AG09319 (cell line): ENCODE measurements around the gene CCDC88A.

Source experiments
- DNase-seq: peaks from one replicate; pipeline ENCODE4 v3.0.0-alpha.2; 2010; ENCODE audit warnings: low read depth; ENCODE audit errors: extremely low read depth
- CTCF ChIP-seq: IDR thresholded peaks from 2 replicates; pipeline ENCODE4 v1.5.1; 2011; ENCODE audit warnings: low read depth, mild to moderate bottlenecking, inconsistent platforms, low read length, moderate library complexity

CCDC88A gene

GRCh38 chr2:55420439-55420725 is 726 bp upstream of the CCDC88A start:
- DNase-seq, result no peak
- TF ChIP-seq CTCF, result no peak

- no peak for TF ChIP-seq CTCF
- no peak for DNase-seq
Measured at GRCh38 chr2:55419233-55419678, 400 bp downstream of the CCDC88A start.

- no peak for TF ChIP-seq CTCF
- DNase-seq, result no peak
Measured at GRCh38 chr2:55418512-55419232, 984 bp downstream of the CCDC88A start.

GRCh38 chr2:55418072-55418471 is 1.6 kb downstream of the CCDC88A start:
- DNase-seq, result no peak

GRCh38 chr2:55416786-55417568 is 2.7 kb downstream of the CCDC88A start:
- no peak for DNase-seq
- TF ChIP-seq CTCF, result no peak

More at GRCh38 chr2:55418072-55418471, 1.6 kb downstream of the CCDC88A start:
- TF ChIP-seq CTCF, result no peak

- no peak for DNase-seq
- no peak for TF ChIP-seq CTCF
Measured at GRCh38 chr2:55415300-55415699, 4.4 kb downstream of the CCDC88A start.
